Embryonic facial prominence (tissue), 1 donor: ENCODE results near the gene DAP3.
"Not testable (repeated sequence)": the region's sequence is repeated elsewhere in the genome, so short reads cannot be mapped to it uniquely, and the experiment has no call there.

ENCODE experiments used
- DNase-seq: peaks from one replicate; pipeline ENCODE4 v3.0.0-alpha.2; 2016; ENCODE audit errors: extremely low spot score

The DAP3 gene

GRCh38 chr1:155718524-155719115, 29.7 kb downstream of the DAP3 start:
- DNase-seq: not testable (repeated sequence)

GRCh38 chr1:155719703-155720102, 30.8 kb downstream of the DAP3 start:
- no peak for DNase-seq

GRCh38 chr1:155725142-155725541, 36.3 kb downstream of the DAP3 start:
- DNase-seq: no peak

- no peak for DNase-seq
Observed at GRCh38 chr1:155729031-155729898, 40.4 kb downstream of the DAP3 start.

GRCh38 chr1:155740995-155741394, 52.1 kb downstream of the DAP3 start:
- DNase-seq: no peak

- no peak for DNase-seq
Observed at GRCh38 chr1:155741908-155742307, 53.0 kb downstream of the DAP3 start.

GRCh38 chr1:155744711-155745283, 55.9 kb downstream of the DAP3 start:
- DNase-seq: no peak

GRCh38 chr1:155745284-155746228, 56.7 kb downstream of the DAP3 start:
- DNase-seq: peak; percentile 92

- DNase-seq: not testable (repeated sequence)
Observed at GRCh38 chr1:155747586-155747985, 58.7 kb downstream of the DAP3 start.

- DNase-seq: not testable (repeated sequence)
Observed at GRCh38 chr1:155748141-155748540, 59.2 kb downstream of the DAP3 start.

GRCh38 chr1:155759017-155759416, 70.1 kb downstream of the DAP3 start:
- not testable (repeated sequence) for DNase-seq

- no peak for DNase-seq
Observed at GRCh38 chr1:155759966-155760630, 71.2 kb downstream of the DAP3 start.

- DNase-seq: no peak
Observed at GRCh38 chr1:155760751-155761475, 72.0 kb downstream of the DAP3 start.

- no peak for DNase-seq
Observed at GRCh38 chr1:155761736-155762405, 73.0 kb downstream of the DAP3 start.

GRCh38 chr1:155763090-155763815, 74.4 kb downstream of the DAP3 start:
- DNase-seq: not testable (repeated sequence)

- not testable (repeated sequence) for DNase-seq
Observed at GRCh38 chr1:155763989-155764388, 75.1 kb downstream of the DAP3 start.

- not testable (repeated sequence) for DNase-seq
Observed at GRCh38 chr1:155767399-155767989, 78.6 kb downstream of the DAP3 start.

- no peak for DNase-seq
Observed at GRCh38 chr1:155769257-155769656, 80.4 kb downstream of the DAP3 start.

GRCh38 chr1:155773221-155773620, 84.3 kb downstream of the DAP3 start:
- DNase-seq: no peak
